Astrocyte (in vitro differentiated cells and primary cell): ENCODE results near the gene KLC3. TPM values are rescaled to one million over a fixed set of nuclear protein-coding genes. Genes with fewer than 3 reads are reported as not detected.

Experiments
- DNase-seq: peaks from one replicate; pipeline ENCODE4 v3.0.0-alpha.2; 2010; ENCODE audit warnings: low read depth
- FAIRE-seq: peaks from 2 replicates; lab custom pipeline; 2011; peaks lifted over from hg19 to GRCh38; lab: Jason Lieb, UNC
- H2AFZ ChIP-seq: 2 replicates; pipeline ENCODE4 v1.6.0; 2012; ENCODE audit warnings: low read depth, low read length, inconsistent platforms
- H3K27ac ChIP-seq: 2 replicates; pipeline ENCODE4 v1.5.1; 2011; ENCODE audit warnings: low read depth, low read length, inconsistent platforms
- H3K27me3 ChIP-seq: 2 replicates; pipeline ENCODE4 v1.6.0; 2011; ENCODE audit warnings: low read length, inconsistent platforms; ENCODE audit not compliant: insufficient read depth
- H3K36me3 ChIP-seq: 2 replicates; pipeline ENCODE4 v1.5.1; 2011; ENCODE audit warnings: low read length, inconsistent platforms; ENCODE audit not compliant: insufficient read depth
- H3K4me1 ChIP-seq: 2 replicates; pipeline ENCODE4 v1.5.1; 2011; ENCODE audit warnings: low read length, inconsistent platforms; ENCODE audit not compliant: insufficient read depth
- H3K4me2 ChIP-seq: 2 replicates; pipeline ENCODE4 v1.6.0; 2012; ENCODE audit warnings: low read length, inconsistent platforms
- H3K4me3 ChIP-seq: 2 replicates; pipeline ENCODE4 v1.5.1; 2011; ENCODE audit warnings: low read depth, mild to moderate bottlenecking, low read length, inconsistent platforms; ENCODE audit not compliant: insufficient read depth
- H3K79me2 ChIP-seq: 2 replicates; pipeline ENCODE4 v1.6.0; 2012; ENCODE audit warnings: mild to moderate bottlenecking, low read length, inconsistent platforms; ENCODE audit not compliant: insufficient read depth
- H3K9ac ChIP-seq: 2 replicates; pipeline ENCODE4 v1.6.0; 2012; ENCODE audit warnings: mild to moderate bottlenecking, low read length, inconsistent platforms
- H3K9me3 ChIP-seq: 2 replicates; pipeline ENCODE4 v1.5.1; 2012; ENCODE audit warnings: low read depth, mild to moderate bottlenecking, low read length, inconsistent platforms; ENCODE audit not compliant: insufficient read depth
- H4K20me1 ChIP-seq: 2 replicates; pipeline ENCODE4 v1.6.0; 2012; ENCODE audit warnings: low read length, inconsistent platforms; ENCODE audit not compliant: insufficient read depth
- H3K27ac Mint-ChIP-seq: one replicate; pipeline ENCODE4 v1.8.0; 2021; ENCODE audit warnings: mild to moderate bottlenecking, mixed read lengths; ENCODE audit not compliant: unreplicated experiment
- H3K27me3 Mint-ChIP-seq: one replicate; pipeline ENCODE4 v1.8.0; 2021; ENCODE audit warnings: low read depth, mixed read lengths; ENCODE audit not compliant: unreplicated experiment
- H3K36me3 Mint-ChIP-seq: one replicate; pipeline ENCODE4 v1.8.0; 2021; ENCODE audit warnings: low read depth, mixed read lengths; ENCODE audit not compliant: unreplicated experiment
- H3K4me1 Mint-ChIP-seq: one replicate; pipeline ENCODE4 v1.8.0; 2021; ENCODE audit warnings: low read depth, mixed read lengths; ENCODE audit not compliant: unreplicated experiment
- H3K4me3 Mint-ChIP-seq: one replicate; pipeline ENCODE4 v1.8.0; 2021; ENCODE audit warnings: mild to moderate bottlenecking, moderate library complexity, mixed read lengths; ENCODE audit not compliant: unreplicated experiment
- H3K9me3 Mint-ChIP-seq: one replicate; pipeline ENCODE4 v1.8.0; 2021; ENCODE audit warnings: mild to moderate bottlenecking, mixed read lengths; ENCODE audit not compliant: unreplicated experiment
- EZH2 ChIP-seq: IDR thresholded peaks from 2 replicates; pipeline ENCODE4 v1.6.1; 2012; ENCODE audit warnings: mild to moderate bottlenecking, low read length, inconsistent platforms; ENCODE audit not compliant: insufficient read depth
- total RNA-seq: library from RNA; stranded (reverse); gene quantifications from 2 replicates; pipeline ENCODE4 v1.2.1, GENCODE V29; 2021
- TF ChIP-seq, protein P1 (sequence below): IDR thresholded peaks from 2 replicates; pipeline ENCODE4 v1.5.1; 2011; ENCODE audit warnings: low read depth, mild to moderate bottlenecking, inconsistent platforms, low read length, moderate library complexity; ENCODE audit not compliant: insufficient read depth

KLC3 gene
- total RNA-seq, 1 donor from 2014 or later = 1.2 TPM

DNA sequence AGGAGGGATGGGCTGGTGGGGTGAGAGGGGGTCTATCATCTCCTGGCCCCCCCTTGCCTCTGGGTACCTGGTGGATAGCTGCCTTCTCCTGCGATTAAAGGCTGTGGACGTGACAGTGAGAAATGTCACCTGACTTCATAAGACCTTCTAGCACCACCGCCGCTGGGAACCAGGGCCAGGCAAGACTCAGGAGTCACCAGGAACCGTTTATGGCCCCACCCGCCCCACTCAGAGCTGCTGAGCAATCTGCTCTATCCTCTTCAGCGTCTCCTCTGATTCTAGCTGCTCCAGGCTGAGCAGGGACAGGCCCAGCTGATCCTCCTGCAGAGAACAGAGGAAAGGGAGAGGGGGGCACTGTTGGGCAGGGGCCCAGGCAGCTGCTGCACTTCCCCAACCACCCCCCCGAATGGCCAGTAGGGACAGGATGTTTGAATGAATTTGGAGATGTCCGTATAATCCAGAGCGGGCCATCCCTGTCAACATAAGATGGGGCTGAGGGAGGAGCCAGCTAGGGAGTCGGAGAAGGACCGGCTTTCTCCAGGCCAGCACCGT lies 10.9 kb downstream of the KLC3 start:
- Mint-ChIP-seq H3K27ac (no peak overlapping the region), H3K36me3 (peaks cover 31% of the 10 kb centered on the region), H3K4me1 (no peaks in the 10 kb centered on the region), H3K4me3 (no peak overlapping the region), H3K27me3 (no peaks in the 10 kb centered on the region), H3K9me3 (no peaks in the 10 kb centered on the region)
- Histone ChIP-seq H3K79me2 (no peaks in the 10 kb centered on the region), H3K9me3 (peaks cover 2% of the 10 kb centered on the region), H3K4me3 (no peak overlapping the region), H2AFZ (no peak overlapping the region), H3K9ac (no peak overlapping the region), H3K36me3 (peaks cover 17% of the 10 kb centered on the region), H3K27me3 (no peaks in the 10 kb centered on the region), H3K4me2 (no peak overlapping the region), H4K20me1 (peaks cover 22% of the 10 kb centered on the region), H3K4me1 (no peaks in the 10 kb centered on the region), H3K27ac (no peak overlapping the region)
- no peak for TF ChIP-seq EZH2
- TF ChIP-seq, protein P1, sequence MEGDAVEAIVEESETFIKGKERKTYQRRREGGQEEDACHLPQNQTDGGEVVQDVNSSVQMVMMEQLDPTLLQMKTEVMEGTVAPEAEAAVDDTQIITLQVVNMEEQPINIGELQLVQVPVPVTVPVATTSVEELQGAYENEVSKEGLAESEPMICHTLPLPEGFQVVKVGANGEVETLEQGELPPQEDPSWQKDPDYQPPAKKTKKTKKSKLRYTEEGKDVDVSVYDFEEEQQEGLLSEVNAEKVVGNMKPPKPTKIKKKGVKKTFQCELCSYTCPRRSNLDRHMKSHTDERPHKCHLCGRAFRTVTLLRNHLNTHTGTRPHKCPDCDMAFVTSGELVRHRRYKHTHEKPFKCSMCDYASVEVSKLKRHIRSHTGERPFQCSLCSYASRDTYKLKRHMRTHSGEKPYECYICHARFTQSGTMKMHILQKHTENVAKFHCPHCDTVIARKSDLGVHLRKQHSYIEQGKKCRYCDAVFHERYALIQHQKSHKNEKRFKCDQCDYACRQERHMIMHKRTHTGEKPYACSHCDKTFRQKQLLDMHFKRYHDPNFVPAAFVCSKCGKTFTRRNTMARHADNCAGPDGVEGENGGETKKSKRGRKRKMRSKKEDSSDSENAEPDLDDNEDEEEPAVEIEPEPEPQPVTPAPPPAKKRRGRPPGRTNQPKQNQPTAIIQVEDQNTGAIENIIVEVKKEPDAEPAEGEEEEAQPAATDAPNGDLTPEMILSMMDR = no peak
- no peak for DNase-seq
- no peak for FAIRE-seq

DNA sequence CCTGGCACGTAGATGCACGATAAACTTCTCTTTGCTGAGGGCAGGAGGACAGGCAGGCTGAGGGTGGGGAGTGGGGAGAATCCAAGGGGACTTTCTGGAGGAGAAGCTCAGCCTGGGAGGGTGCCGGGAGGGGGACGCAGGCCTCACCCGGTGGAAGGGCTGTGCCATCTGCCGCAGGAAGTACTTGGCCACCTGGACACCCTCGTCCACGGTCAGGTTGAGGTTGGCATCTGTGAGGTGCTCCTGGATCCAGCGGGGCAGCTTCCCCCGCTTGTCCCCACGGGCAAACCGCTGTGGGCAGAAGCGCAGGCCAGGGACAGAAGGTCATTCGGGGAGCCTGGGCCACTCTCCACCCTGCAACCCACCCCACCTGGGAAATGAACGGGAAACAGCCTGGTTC lies 11.5 kb downstream of the KLC3 start:
- Histone ChIP-seq H3K9me3 (peaks cover 2% of the 10 kb centered on the region), H3K27ac (no peak overlapping the region), H3K79me2 (no peaks in the 10 kb centered on the region), H2AFZ (no peak overlapping the region), H3K4me3 (no peak overlapping the region), H3K4me2 (no peak overlapping the region), H3K9ac (no peak overlapping the region), H3K27me3 (no peaks in the 10 kb centered on the region), H4K20me1 (peaks cover 22% of the 10 kb centered on the region), H3K4me1 (no peaks in the 10 kb centered on the region), H3K36me3 (peaks cover 17% of the 10 kb centered on the region)
- H3K4me3 Mint-ChIP-seq = no peak overlapping the region
- no peak for DNase-seq
- TF ChIP-seq, protein P1 = no peak
- no peak for TF ChIP-seq EZH2
- H3K27me3 Mint-ChIP-seq = no peaks in the 10 kb centered on the region
- H3K4me1 Mint-ChIP-seq = no peaks in the 10 kb centered on the region
- FAIRE-seq = no peak
- no peaks in the 10 kb centered on the region for H3K9me3 Mint-ChIP-seq
- peaks cover 34% of the 10 kb centered on the region for H3K36me3 Mint-ChIP-seq
- H3K27ac Mint-ChIP-seq = no peak overlapping the region

DNA sequence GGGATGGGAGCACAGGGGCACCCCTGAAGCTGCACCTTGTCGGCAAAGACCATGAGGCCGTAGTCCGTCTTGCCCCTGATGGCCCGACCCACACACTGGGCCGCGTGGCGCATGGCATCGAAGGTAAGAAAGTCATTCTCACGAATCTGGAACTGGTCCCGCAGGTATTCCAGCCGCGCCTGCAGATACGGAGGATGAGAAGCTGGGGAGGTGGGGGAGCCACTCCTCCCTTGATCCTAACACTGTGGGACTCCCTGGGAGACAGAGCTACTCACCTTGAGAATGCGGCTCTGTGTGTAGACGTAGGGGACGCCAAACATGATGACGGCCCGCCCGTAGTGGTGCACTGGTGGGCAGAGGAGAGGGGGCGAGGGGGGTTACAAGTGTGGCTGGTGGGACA lies 11.9 kb downstream of the KLC3 start:
- Mint-ChIP-seq H3K9me3 (no peaks in the 10 kb centered on the region), H3K36me3 (peaks cover 36% of the 10 kb centered on the region), H3K27me3 (no peaks in the 10 kb centered on the region), H3K4me1 (no peaks in the 10 kb centered on the region), H3K4me3 (no peak overlapping the region), H3K27ac (no peak overlapping the region)
- peaks cover 2% of the 10 kb centered on the region for H3K9me3 ChIP-seq
- DNase-seq (no peak), FAIRE-seq (no peak)
- peaks cover 24% of the 10 kb centered on the region for H4K20me1 ChIP-seq
- no peaks in the 10 kb centered on the region for H3K4me1 ChIP-seq
- peaks cover 17% of the 10 kb centered on the region for H3K36me3 ChIP-seq
- no peaks in the 10 kb centered on the region for H3K79me2 ChIP-seq
- H2AFZ ChIP-seq = no peak overlapping the region
- no peak overlapping the region for H3K4me3 ChIP-seq
- TF ChIP-seq EZH2 = no peak
- TF ChIP-seq, protein P1 = no peak
- no peak overlapping the region for H3K27ac ChIP-seq
- no peak overlapping the region for H3K4me2 ChIP-seq
- H3K9ac ChIP-seq = no peak overlapping the region
- H3K27me3 ChIP-seq = no peaks in the 10 kb centered on the region
